ENCODE results near the gene CLCN2.

DNA sequence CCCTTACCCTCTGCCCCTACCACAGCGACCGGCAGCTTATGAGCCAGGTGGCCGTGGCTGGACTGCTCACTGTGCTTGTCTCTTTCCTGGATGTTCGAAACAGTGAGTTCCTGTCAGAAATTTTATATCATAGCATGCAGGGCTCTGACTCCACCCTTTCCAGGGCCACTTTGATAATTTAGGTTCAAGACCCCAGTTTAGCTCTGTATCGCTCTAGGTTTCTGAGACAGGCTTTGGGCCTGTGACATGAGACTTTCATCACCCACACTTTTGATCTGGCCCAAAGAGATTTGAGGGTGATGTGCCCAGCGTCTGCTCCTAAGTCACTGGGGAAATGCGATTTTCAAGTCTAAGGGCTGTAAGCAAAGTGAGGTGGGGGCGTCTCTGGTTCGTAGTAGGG is 53.5 kb downstream of the CLCN2 start:
- TF ChIP-seq, protein P1, sequence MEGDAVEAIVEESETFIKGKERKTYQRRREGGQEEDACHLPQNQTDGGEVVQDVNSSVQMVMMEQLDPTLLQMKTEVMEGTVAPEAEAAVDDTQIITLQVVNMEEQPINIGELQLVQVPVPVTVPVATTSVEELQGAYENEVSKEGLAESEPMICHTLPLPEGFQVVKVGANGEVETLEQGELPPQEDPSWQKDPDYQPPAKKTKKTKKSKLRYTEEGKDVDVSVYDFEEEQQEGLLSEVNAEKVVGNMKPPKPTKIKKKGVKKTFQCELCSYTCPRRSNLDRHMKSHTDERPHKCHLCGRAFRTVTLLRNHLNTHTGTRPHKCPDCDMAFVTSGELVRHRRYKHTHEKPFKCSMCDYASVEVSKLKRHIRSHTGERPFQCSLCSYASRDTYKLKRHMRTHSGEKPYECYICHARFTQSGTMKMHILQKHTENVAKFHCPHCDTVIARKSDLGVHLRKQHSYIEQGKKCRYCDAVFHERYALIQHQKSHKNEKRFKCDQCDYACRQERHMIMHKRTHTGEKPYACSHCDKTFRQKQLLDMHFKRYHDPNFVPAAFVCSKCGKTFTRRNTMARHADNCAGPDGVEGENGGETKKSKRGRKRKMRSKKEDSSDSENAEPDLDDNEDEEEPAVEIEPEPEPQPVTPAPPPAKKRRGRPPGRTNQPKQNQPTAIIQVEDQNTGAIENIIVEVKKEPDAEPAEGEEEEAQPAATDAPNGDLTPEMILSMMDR (IDR thresholded peaks at IDR 0.05; ENCODE audit: poor library complexity): no peak
- no peak for TF ChIP-seq EZH2 (IDR thresholded peaks at IDR 0.05; ENCODE audit: borderline replicate concordance)
